Endothelial cell of umbilical vein (primary cell): ENCODE measurements around the gene ABI3BP.

Experiments used
- CTCF ChIP-seq, 2 donors: IDR thresholded peaks; 1 replicate in 1 of 2; 2 replicates in 1 of 2; pipeline ENCODE4 v1.5.1; 2011; ENCODE audit warnings: low read length in 2 of 2, mild to moderate bottlenecking in 2 of 2, moderate library complexity in 2 of 2, control low read depth in 1 of 2, inconsistent platforms in 1 of 2, low read depth in 1 of 2; ENCODE audit not compliant: insufficient read depth in 1 of 2; ENCODE audit errors: extremely low read depth in 1 of 2
- POLR2A ChIP-seq: IDR thresholded peaks from 2 replicates; pipeline ENCODE4 v1.6.1; 2012; ENCODE audit warnings: low read depth, mild to moderate bottlenecking, control low read depth, low read length
- TF ChIP-seq, protein P1 (sequence below): IDR thresholded peaks from 2 replicates; pipeline ENCODE4 v1.6.1; 2011; ENCODE audit not compliant: insufficient read depth, insufficient read length

DNA sequence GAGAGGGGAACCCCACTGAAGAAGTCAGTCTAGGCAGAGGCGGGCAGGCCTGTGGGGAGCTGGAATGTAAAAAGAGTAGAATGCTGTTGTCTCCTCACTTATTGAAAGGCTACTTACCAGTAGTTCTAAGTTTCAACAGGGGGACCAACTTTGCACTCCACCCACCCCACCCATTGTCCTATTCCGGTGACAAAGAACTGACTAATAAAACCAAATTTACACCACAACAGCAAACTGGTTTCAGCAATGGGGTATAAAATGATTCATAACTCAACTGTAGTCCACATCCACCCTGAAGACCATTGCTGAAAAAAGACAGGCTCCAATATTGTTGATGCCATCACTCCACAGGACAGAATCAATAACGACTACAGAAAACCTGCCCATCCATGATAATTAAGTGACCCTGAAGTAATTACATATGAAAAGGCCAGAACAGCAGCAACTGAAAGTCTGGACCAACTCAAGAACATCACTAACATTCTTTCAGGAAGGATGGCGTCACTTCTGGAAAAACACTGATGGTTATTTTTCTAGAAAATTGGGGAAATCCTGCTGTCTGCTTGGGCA lies 80.2 kb downstream of the ABI3BP start:
- TF ChIP-seq POLR2A, result no peak
- no peak for TF ChIP-seq CTCF (IDR thresholded peaks at IDR 0.05; ENCODE audit: extremely low read depth in 1 of 2, insufficient read depth in 1 of 2, low read depth in 1 of 2, low read length in 2 of 2)
- TF ChIP-seq, protein P1, sequence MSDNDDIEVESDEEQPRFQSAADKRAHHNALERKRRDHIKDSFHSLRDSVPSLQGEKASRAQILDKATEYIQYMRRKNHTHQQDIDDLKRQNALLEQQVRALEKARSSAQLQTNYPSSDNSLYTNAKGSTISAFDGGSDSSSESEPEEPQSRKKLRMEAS, result no peak
